GM12873 (cell line): ENCODE data around the gene HDGF.

ENCODE experiments used
- TF ChIP-seq, protein P1 (sequence below): IDR thresholded peaks from 2 replicates; pipeline ENCODE4 v1.5.1; 2012; ENCODE audit warnings: low read depth, mild to moderate bottlenecking, moderate library complexity, low read length, control low read depth; ENCODE audit not compliant: insufficient read depth; ENCODE audit errors: missing control alignments

The HDGF gene

GRCh38 chr1:156788136-156788535 is 36.7 kb upstream of the HDGF start:
- TF ChIP-seq, protein P1, sequence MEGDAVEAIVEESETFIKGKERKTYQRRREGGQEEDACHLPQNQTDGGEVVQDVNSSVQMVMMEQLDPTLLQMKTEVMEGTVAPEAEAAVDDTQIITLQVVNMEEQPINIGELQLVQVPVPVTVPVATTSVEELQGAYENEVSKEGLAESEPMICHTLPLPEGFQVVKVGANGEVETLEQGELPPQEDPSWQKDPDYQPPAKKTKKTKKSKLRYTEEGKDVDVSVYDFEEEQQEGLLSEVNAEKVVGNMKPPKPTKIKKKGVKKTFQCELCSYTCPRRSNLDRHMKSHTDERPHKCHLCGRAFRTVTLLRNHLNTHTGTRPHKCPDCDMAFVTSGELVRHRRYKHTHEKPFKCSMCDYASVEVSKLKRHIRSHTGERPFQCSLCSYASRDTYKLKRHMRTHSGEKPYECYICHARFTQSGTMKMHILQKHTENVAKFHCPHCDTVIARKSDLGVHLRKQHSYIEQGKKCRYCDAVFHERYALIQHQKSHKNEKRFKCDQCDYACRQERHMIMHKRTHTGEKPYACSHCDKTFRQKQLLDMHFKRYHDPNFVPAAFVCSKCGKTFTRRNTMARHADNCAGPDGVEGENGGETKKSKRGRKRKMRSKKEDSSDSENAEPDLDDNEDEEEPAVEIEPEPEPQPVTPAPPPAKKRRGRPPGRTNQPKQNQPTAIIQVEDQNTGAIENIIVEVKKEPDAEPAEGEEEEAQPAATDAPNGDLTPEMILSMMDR = no peak

DNA sequence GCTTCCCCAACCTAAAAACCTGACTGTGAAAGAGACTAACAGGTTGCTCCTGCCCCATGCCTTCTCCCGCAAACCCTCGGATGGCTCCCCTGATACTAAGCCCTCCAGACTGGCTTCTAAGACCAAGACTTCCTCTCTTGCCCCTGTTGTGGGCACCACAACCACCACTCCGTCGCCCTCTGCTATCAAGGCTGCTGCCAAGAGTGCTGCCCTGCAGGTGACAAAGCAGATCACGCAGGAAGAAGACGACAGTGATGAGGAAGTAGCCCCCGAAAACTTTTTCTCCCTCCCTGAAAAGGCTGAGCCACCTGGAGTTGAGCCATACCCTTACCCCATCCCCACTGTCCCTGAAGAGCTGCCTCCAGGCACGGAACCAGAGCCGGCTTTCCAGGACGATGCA is 35.2 kb upstream of the HDGF start:
- TF ChIP-seq, protein P1 = no peak

DNA sequence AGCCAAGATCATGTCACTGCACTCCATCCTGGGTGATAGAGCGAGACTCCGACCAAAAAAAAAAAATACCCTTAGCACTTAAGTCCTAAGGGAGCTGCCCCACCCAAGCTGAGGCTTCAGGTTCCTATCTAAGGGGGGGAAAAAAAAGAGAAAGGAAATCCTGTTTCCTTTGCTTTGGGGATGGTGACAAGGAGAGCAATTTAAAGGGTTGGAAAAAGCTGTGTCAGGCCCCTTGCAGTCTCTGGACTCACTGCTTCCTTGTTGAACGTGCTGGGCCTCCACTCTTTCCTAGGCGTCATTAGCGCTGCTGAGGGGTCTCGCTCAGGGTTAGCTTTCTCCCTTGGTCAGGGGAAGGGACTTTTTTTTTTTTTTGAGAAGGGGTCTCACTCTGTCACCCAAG is 34.0 kb upstream of the HDGF start:
- TF ChIP-seq, protein P1 = no peak

DNA sequence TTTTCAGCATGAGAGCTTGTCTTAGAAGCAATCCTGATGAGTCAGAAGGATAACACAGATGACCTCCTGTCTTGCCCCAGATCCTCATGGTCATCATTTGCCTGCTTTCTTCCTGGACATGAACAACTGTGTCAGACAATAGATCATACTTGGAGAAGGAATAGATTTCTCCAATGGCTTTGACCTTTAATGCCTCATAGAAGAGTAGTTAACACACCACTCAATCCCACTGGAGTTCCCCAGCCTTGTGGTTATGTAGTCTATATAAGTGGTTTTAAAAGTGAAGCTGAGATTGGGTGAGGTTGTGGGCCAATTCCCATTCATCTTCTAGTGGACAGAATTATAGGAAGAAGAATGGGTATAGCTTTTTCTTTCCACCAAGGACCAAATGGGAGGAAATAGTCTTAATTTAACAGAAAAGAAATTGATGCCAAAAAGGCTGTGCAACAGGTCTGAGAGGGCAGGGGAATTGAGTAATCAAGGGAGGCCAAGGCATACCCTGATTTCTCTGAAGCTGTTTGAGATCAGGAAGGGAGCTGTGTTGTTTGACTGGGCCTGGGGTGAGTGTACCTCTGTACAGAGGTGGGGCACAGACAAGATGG is 30.2 kb upstream of the HDGF start:
- TF ChIP-seq, protein P1 = no peak

GRCh38 chr1:156777573-156777972 is 26.1 kb upstream of the HDGF start:
- TF ChIP-seq, protein P1 = no peak

DNA sequence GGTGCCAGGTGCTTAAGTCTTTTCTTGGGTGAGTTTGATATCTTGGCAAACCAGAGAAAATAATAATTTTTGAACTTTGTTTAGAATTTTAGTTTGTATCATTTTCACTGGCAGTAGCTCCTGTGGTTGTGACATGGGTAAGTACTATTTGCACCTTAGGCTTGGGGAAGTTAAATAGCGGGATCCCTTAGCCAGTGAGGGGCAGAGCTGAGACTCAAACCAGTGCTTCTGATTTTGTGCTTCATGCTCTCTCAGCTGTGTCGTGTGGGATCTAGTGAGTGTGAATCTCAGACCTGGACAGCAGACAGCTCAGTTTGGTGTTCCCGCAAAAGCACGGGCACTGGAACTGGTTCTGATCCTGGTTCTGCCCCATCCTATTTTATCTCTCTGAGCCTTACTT is 25.5 kb upstream of the HDGF start:
- TF ChIP-seq, protein P1 = no peak

DNA sequence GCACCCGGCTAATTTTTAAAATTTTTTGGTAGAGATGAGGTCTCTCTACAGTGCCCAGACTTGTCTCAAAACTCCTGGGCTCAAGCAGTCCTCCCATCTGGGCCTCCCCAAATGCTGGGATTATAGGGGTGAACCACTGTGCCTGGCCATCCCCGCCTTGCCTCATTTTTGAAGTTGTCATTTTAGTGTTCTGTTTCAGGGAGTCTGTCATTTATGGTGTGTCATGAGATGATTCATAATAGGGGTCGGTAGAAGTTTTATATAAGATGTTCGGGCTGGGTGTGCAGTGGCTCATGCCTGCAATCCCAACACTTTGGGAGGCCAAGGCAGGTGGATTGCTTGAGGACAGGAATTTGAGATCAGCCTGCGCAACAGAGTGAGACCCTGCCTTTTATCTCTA is 24.3 kb upstream of the HDGF start:
- TF ChIP-seq, protein P1 = no peak
